ENCODE results near the gene C7orf57. TPM values are rescaled to one million over a fixed set of nuclear protein-coding genes. Genes with fewer than 3 reads are reported as not detected.
"Not testable (repeated sequence)": the region's sequence is repeated elsewhere in the genome, so short reads cannot be mapped to it uniquely, and the experiment has no call there.

C7orf57 gene
- total RNA-seq, 1 donor from 2014 or later: 0.78 TPM

GRCh38 chr7:48035967-48036478 is 680 bp downstream of the C7orf57 start:
- DNase-seq: no peak

GRCh38 chr7:48038815-48039506 is 3.6 kb downstream of the C7orf57 start:
- no peak for DNase-seq

- no peak for DNase-seq
Observed at GRCh38 chr7:48040944-48041652, 5.8 kb downstream of the C7orf57 start.

- no peak for DNase-seq
Observed at GRCh38 chr7:48041653-48041970, 6.3 kb downstream of the C7orf57 start.

- DNase-seq: no peak
Observed at GRCh38 chr7:48042216-48042615, 6.9 kb downstream of the C7orf57 start.

- DNase-seq: no peak
Observed at GRCh38 chr7:48042636-48043035, 7.3 kb downstream of the C7orf57 start.

DNA sequence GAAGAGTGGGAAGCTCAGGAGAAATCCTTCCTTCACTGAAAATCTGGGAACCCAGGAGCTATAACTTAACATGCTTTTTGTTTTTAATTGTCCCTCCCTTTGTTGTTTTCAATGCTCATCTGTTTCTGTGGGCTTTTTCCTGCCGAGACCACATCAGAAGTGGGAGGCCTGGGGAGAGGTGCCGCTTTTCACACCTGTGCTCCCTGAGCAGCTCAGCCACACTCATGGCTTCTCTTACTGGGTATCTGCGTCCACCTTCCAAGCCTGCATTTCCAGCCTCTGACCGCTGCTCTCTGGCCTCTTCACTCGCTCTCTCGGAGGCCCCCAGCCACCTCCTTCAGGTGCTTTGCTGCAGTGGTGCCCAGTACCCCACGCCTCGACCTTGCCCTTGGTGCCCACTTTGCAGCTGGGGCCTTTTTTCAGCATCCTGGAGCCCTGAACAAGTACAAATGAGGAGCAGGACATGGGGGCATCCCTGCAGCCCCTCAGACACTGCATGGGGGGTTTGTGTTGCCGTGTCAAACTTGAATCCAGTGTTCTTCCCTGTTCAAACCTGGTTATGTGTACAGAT is 9.9 kb downstream of the C7orf57 start:
- no peak for DNase-seq

DNA sequence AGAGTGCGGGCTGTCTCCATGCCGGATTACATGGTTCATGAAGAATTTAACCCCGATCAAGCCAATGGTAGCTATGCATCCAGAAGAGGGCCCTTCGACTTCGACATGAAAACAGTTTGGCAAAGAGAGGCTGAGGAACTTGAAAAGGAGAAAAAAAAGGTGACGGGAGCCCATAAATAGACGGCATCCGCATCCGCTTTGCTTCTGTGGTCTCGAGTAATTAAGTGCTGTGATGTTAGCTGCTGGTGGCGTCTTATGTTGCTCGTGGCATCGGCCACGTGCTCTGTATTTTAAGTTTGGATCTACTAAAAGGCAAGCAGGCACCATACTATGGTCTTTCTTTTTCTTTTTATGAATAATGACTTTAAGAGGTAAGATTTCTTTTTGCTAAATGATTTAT is 11.1 kb downstream of the C7orf57 start:
- DNase-seq: no peak

GRCh38 chr7:48048113-48048512 is 12.8 kb downstream of the C7orf57 start:
- no peak for DNase-seq

- DNase-seq: no peak
Observed at GRCh38 chr7:48049850-48050249, 14.5 kb downstream of the C7orf57 start.

DNA sequence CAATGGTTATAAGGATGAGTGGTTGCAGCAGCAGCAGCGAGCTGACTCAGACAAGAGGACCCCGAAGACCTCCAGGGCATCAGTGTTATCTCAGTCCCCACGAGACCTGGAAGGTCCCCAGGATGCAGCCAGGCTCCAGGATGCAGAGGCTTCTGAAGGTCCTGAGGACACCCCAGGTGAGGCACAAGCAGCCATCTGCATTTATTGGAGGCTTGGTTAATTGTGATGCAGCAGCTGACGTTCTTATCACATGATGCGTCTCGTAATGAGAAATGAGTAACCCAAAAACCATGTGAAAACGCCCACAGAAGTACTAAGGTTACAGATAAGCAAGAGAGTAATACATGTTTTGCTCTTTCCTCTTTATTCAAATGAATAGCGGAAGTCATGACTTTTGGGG is 17.4 kb downstream of the C7orf57 start:
- no peak for DNase-seq

DNA sequence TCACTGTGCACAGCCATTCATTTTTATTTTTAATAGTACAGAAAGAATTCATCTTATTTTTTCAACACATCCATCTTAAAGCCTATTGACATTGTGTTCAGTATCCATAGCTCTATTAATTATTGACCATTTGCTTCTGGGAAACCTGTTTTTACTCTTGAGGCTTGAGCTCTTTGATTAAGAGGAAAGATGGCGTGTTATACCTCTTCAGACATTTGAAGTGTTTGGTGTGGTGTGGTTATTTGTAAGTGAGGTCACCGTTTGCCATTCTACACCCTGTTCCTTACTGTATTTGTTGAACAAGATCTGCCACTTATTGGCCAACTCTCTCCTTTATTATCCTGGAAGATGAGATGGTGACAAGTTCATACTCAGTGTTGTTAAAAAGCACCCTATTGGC is 18.4 kb downstream of the C7orf57 start:
- no peak for DNase-seq

- DNase-seq: no peak
Observed at GRCh38 chr7:48058990-48059389, 23.6 kb downstream of the C7orf57 start.

DNA sequence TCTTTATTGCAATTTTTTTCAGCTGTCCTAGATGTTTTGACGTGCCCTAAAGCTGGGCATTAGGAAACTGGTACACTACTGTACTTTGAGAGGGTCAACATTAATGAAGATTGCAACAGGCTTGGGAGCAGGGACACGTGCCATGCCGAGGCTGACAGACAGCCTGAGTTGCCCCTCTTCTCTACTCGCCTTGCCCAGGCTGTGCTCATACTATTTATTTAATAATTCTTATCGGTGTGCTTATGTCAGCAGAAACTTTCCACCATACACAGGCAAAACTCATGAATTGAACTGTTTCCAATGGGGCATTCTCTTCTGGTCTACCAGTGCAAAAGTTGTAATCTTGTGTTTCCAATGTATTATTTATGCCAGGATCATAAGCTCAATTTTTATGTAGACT is 24.4 kb downstream of the C7orf57 start:
- no peak for DNase-seq

DNA sequence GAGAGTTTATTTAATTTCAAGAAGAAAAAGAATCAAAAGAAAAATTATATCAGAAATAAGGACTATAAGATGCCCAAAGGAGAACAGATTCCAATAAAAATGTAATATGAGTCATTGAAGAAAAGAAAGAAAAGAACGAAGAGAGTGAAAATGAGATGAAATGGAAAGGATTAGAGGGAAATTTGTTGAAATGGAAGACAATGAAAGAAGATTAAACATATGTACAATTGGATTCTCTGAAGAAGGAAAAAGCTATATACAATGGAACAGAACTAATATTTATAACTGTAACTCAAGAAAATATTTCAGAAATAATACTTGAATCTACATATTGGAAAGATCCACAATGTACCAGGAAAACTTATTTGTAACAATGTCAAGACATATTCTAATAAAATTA is 28.6 kb downstream of the C7orf57 start:
- no peak for DNase-seq

DNA sequence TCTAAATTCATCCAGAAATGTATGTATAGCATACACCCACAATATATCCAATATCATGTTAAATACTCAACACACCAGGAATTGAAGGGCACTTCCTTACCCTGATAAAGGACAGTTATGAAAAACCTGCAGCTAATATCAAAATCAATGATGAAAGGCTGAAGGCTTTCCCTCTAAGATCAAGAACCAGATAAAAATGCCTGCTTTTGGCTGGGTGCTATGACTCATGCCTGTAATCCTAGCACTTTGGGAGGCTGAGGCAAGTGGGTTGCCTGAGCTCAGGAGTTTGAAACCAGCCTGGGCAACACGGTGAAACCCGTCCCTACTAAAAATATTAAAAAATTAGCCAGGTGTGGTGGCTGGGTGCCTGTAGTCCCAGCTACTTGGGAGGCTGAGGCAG is 32.1 kb downstream of the C7orf57 start:
- no peak for DNase-seq

- no peak for DNase-seq
Observed at GRCh38 chr7:48074204-48074654, 38.9 kb downstream of the C7orf57 start.

DNA sequence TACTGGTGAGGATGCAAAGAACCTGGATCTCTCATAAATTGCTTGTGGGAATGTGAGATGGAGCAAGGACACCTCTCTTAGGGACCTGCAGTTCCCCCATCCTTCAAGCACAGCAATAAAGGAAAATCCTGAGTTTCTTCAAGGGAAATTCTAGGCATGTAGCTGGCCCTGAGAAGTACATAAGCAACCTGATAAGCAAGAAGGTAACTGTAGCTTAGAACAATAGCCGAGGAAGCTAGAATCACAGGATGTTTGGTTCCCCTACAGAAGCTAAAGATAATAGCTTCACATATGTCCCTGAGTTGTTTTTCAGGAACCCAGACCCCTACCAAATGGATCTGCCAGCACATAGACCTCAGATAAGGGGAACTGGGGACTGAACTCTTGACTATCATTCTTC is 42.1 kb downstream of the C7orf57 start:
- DNase-seq: no peak

DNA sequence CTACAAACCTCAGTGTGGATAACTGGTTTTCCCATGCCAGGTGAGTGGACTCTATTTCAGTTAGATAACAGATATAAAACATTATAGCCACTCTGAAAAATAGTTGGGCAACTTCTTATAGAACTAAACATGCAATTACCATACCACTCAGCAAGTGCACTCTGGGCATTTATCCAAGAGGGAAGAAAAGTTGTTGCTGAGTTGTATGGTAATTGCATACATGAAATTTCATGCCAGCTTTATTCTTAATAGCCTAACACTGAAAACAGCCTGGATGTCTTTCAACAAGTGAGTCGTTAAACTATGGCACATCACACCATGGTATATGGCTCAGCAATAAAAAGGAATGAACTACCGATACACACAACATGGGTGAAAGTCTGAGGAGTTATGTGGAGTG is 43.1 kb downstream of the C7orf57 start:
- no peak for DNase-seq

DNA sequence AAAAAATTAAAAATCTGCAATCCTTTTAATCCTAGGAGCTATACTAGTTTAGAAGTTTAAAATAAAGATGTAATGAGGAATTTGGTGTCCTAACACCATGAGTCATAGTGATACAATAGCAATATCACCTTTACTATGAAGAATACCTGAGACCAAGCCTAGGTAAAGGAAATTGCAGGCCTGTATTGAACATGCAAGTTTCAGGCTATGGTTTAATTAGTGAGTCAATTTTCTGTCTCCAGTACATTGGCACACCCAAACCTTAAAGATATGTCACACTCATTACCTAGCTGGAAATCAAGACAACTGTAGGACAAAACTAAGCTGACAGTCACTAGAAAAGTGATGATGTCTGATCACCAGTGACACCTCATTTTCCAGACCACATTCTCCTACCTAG is 47.0 kb downstream of the C7orf57 start:
- DNase-seq: not testable (repeated sequence)

DNA sequence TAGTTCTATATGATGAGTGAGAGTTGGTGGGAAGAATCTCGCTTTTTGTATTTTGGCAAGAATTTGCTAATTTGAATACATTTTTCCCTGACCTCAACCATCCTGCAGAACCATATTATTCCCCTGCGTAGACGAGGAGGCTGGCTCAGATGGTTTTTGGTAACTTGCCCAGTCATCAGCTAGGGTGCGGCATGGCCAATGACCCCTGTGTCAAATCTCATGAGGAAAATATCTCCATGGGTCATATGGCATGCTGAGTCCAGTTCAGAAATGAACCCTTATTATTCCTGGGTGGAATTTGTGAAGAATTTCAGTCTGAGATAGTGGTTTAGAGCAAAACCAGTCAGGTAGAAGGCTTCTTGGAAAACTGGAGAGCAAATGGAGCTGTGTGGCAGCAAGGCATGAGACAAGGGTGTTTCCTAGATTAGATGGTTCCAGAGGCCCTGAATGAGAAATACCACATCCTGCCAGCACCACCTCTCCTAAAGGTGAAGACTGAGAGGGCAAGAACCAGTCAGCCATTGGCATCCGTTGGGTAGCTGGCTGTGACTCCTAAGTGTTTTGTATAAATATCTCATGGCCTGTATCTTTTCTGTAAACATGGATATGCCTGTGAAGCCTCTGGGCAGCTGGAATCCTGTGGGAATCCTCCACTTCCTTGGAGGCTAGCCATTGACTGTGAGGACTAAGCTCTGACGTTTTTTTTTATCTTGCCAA is 47.9 kb downstream of the C7orf57 start:
- no peak for DNase-seq

- no peak for DNase-seq
Observed at GRCh38 chr7:48084727-48085432, 49.5 kb downstream of the C7orf57 start.

All from occipital lobe (tissue), 2 donors.